Prostate gland (tissue), 2 donors: ENCODE results near the gene FOXE3.

Source experiments
- POLR2A ChIP-seq: fragments of 450-650 bp; IDR thresholded peaks from one replicate; pipeline ENCODE4 v1.6.1; 2016; ENCODE audit warnings: antibody characterized with exemption, mild to moderate bottlenecking
- POLR2AphosphoS5 ChIP-seq: sonication (generic); formaldehyde crosslinking; IDR thresholded peaks from one replicate; pipeline ENCODE4 v1.6.1; 2017; ENCODE audit warnings: antibody characterized with exemption
- TF ChIP-seq, protein P1 (sequence below), 4 experiments: fragments of 200-600 bp in 2 of 4; fragments of 450-650 bp in 2 of 4; sonication (generic) in 2 of 4; IDR thresholded peaks; 1 replicate in 3 of 4; 2 replicates in 1 of 4; pipeline ENCODE4 v1.5.1; 2016 to 2019; ENCODE audit warnings: antibody characterized with exemption in 4 of 4, mild to moderate bottlenecking in 2 of 4, moderate library complexity in 2 of 4

DNA sequence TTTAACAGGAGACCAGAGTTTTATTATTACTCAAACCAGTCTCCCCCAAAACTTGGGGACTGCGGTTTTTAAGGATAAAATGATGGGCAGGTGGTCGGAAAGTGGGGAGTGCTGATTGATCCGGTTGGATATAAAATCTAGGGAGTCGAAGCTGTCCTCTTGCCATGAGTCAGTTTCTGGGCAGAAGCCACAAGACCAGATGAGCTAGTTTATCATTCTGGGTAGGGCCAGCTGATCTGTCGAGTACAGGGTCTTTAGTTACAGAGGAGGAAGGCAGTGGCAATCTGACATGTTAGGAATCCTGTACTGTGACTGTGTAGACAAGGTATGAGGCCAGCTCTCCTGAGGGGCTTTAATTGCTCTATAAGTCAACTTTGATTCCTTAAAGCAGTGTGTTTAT lies 22.9 kb upstream of the FOXE3 start:
- TF ChIP-seq POLR2AphosphoS5 (no peak), POLR2A (no peak)
- TF ChIP-seq, protein P1, sequence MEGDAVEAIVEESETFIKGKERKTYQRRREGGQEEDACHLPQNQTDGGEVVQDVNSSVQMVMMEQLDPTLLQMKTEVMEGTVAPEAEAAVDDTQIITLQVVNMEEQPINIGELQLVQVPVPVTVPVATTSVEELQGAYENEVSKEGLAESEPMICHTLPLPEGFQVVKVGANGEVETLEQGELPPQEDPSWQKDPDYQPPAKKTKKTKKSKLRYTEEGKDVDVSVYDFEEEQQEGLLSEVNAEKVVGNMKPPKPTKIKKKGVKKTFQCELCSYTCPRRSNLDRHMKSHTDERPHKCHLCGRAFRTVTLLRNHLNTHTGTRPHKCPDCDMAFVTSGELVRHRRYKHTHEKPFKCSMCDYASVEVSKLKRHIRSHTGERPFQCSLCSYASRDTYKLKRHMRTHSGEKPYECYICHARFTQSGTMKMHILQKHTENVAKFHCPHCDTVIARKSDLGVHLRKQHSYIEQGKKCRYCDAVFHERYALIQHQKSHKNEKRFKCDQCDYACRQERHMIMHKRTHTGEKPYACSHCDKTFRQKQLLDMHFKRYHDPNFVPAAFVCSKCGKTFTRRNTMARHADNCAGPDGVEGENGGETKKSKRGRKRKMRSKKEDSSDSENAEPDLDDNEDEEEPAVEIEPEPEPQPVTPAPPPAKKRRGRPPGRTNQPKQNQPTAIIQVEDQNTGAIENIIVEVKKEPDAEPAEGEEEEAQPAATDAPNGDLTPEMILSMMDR (IDR thresholded peaks at IDR 0.05) = no peak
